Pericardium fibroblast (primary cell): ENCODE measurements around the gene NAIP. TPM values are rescaled to one million over a fixed set of nuclear protein-coding genes. Genes with fewer than 3 reads are reported as not detected.

Experiments
- total RNA-seq: library from RNA; depleted of rRNA; stranded (reverse); fragments of >200 nt; gene quantifications from 2 replicates; pipeline ENCODE4 v1.2.3, GENCODE V29; 2015

Gene NAIP
- total RNA-seq = 1.2 and 1.7 TPM in 2 replicates

DNA sequence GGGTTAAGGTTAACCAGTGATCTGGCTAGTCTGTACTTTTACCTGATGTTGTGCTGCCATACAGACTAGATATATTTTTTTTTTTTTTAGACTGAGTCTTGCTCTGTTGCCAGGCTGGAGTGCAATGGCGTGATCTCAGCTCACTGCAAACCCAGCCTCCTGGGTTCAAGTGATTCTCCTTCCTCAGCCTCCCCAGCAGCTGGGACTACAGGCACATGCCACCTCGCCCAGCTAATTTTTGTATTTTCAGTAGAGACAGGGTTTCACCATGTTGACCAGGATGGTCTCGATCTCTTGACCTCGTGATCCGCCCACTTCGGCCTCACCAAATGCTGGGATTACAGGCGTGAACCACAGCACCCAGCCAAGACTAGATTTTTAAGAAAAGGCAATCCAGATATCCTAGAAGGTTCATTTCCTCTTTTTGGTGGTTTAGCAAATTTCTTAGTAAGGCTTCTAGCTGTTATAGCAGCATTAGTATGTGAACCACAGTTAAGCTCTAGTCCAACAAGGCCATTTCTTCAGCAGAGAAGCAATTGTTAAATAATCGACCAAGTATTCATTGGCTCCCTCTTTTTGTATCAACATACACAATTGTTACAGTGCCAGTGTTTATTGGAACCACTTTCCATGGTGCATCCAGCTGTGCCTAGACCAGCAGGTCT lies at the start of gene NAIP:
Gene NAIP (minus strand): TSS at position 51 of the 665 bp plus-strand sequence. CDS start 12,424 bp downstream, outside the sequence.

DNA sequence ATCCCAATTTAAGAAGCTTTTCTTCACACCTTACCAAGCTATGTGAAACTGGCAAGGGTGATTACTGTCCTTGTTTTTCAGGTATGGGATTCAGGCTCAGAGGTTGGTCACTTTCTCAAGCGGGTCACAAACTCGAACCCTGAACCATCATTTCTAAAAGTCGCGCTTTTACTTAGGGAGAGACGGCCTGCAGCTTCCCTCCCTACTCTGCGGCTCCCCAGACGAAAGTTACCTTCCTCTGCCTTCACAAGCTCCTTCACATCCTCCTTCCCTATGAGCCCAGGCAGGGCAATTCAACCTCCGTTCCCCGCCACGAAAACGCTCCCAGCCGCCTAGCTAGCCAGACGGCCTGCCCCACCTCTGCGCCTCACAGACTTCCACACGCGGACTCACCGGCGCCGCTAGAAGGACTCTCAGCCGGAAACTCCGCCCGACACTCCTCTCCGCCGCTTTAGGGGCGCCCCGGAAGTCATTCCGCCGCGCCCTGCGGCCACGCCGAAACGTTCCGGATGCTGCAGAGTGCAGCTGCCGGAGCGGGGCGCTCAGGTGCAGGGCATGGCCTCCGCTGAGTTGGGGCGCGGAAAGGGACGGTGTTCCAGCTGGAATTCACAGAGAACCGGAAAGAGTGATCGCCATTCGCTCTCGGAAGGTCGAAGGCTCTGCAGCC lies 42.3 kb upstream of the NAIP start, which contains the start of gene GTF2H2:
Gene GTF2H2 (minus strand): TSS at position 415 of the 667 bp plus-strand sequence. CDS start 4,913 bp downstream, outside the sequence.

Other genes with a start within 250 kb of the NAIP start
- 5.8 and 8.5 TPM in 2 replicates for gene SERF1A, start 124.7 kb downstream of the NAIP start, total RNA-seq
- gene SMN1, start 100.3 kb downstream of the NAIP start, total RNA-seq = 21.2 and 23.6 TPM in 2 replicates
- 8.1 and 21.4 TPM in 2 replicates for gene GTF2H2, start 42.3 kb upstream of the NAIP start, total RNA-seq